RWPE1 (cell line): Measurements from ENCODE around the gene MICB.

Experiments used
- CTCF ChIA-PET: fragments of 350-600 bp; sonication (Branson Sonifier 250); formaldehyde crosslinking; extraction: SDS; loops from one replicate; lab custom pipeline; 2021; lab: Yijun Ruan, JAX
- POLR2A ChIA-PET: fragments of 400-600 bp; formaldehyde crosslinking; extraction: SDS; loops from one replicate; lab custom pipeline; 2020; ENCODE audit warnings: antibody characterized with exemption; ENCODE audit not compliant: low non-redundant PET; lab: Yijun Ruan, JAX
- DNase-seq: peaks from one replicate; pipeline ENCODE4 v3.0.0; 2012; ENCODE audit warnings: low spot score
- H3K27ac ChIP-seq: fragments of 450-650 bp; 2 replicates; pipeline ENCODE4 v1.5.1; 2017
- TF ChIP-seq, protein P1 (sequence below): fragments of 450-650 bp; conservative IDR thresholded peaks from 2 replicates; pipeline ENCODE4 v1.5.1; 2017; ENCODE audit warnings: low read depth, mild to moderate bottlenecking

MICB gene

DNA sequence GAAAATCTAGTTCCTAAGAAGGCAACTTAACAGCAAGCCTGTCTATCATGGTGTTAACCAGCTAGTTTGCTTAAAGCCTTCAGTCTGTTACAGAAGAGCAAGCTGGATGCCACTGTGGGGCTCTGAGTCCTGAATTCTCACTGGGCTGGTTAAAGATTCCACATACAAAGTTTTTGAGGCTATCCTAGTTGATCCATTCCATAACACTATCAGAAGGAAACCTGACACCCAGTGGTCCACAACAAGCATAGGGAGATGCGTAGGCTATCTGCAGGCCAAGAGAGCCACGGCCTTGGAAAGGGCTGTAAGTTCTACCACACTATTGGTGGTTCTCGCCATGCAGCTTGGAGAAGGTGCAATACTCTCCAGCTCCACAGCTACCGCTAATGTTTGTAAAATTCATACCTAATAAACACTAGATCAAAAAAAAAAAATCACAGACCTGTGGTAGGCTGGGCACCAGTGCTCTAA, 30.4 kb downstream of the MICB start:
- TF ChIP-seq, protein P1, sequence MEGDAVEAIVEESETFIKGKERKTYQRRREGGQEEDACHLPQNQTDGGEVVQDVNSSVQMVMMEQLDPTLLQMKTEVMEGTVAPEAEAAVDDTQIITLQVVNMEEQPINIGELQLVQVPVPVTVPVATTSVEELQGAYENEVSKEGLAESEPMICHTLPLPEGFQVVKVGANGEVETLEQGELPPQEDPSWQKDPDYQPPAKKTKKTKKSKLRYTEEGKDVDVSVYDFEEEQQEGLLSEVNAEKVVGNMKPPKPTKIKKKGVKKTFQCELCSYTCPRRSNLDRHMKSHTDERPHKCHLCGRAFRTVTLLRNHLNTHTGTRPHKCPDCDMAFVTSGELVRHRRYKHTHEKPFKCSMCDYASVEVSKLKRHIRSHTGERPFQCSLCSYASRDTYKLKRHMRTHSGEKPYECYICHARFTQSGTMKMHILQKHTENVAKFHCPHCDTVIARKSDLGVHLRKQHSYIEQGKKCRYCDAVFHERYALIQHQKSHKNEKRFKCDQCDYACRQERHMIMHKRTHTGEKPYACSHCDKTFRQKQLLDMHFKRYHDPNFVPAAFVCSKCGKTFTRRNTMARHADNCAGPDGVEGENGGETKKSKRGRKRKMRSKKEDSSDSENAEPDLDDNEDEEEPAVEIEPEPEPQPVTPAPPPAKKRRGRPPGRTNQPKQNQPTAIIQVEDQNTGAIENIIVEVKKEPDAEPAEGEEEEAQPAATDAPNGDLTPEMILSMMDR = no peak
- no peak for DNase-seq
- H3K27ac ChIP-seq = peak overlapping the region; percentile 54
- CTCF ChIA-PET = no interaction called here
- POLR2A ChIA-PET = no interaction called here

DNA sequence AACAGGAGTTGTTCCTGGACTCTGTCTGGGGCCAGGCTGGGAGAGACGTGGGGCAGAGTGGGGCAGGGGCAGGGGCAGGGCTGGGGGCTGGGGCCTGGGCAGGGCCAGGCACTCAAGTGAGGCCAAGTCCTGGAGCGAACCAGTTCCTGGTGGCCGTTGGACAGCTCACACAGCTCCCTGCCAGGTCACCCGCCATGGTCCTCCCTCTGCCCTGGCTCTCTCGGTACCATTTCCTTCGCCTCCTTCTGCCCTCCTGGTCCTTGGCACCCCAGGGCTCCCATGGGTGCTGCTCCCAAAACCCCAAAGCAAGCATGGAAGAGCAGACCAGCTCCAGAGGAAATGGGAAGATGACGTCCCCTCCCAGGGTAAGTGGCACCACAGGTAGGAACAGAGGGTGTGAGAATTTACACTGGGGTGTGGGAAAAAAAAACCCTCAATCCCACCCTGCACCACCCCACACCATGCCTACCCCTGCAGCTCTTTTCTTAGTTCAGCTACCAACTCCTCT, 30.9 kb downstream of the MICB start, which contains the start of gene MCCD1:
Gene MCCD1 (plus strand): TSS at position 142 of the 508 bp plus-strand sequence. CDS start 53 bp downstream, at position 195.
- no peak for DNase-seq
- H3K27ac ChIP-seq = peak within 1 kb of the TSS; percentile 54
- TF ChIP-seq, protein P1 = no peak
- ChIA-PET POLR2A (interaction anchor here (0.6 kb wide), 1 partner anchor 1738 kb away, joined by 3 read pairs; no protein-coding TSS in a partner anchor), CTCF (no interaction called here)

GRCh38 chr6:31529329-31530150, 31.6 kb downstream of the MICB start:
- TF ChIP-seq, protein P1 = no peak
- no peak for DNase-seq
- peak overlapping the region; percentile 54 for H3K27ac ChIP-seq
- ChIA-PET POLR2A (interaction anchor here (0.6 kb wide), 1 partner anchor 1737 kb away, joined by 3 read pairs; no protein-coding TSS in a partner anchor), CTCF (no interaction called here)

- TF ChIP-seq, protein P1 = no peak
- ChIA-PET CTCF (no interaction called here), POLR2A (interaction anchor here (0.5 kb wide), 1 partner anchor 141 kb away, joined by 3 read pairs; no protein-coding TSS in a partner anchor)
- H3K27ac ChIP-seq = no peak overlapping the region
- no peak for DNase-seq
These were observed 32.7 kb downstream of the MICB start for GRCh38 chr6:31530659-31531058.

DNA sequence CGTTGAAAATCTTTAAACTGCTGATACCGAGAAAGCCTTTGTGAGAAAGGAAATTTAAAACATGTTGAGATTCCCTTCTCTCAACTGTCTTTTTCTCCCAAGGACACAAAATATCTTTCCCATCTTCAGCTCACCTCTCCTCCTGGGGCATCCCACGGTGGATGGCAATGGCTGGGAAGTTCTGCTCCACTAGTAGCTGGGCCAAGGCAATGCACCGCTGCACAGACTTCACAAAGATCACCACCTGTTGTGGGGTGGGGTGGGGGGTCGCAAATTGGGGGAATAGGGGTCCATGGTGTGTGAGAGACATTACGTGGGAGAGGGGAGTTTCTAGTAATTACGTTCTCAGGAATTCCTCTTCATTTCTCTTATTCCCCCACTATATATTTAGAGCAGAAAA, 33.2 kb downstream of the MICB start:
- ChIA-PET CTCF (interaction anchor here (0.6 kb wide), 1 partner anchor 9 kb away, joined by 5 read pairs; no protein-coding TSS in a partner anchor), POLR2A (interaction anchor here (0.5 kb wide), 1 partner anchor 141 kb away, joined by 3 read pairs; no protein-coding TSS in a partner anchor)
- H3K27ac ChIP-seq = no peak overlapping the region

More for the DNA sequence above, 33.2 kb downstream of the MICB start:
- DNase-seq = no peak
- TF ChIP-seq, protein P1 = no peak
